ENCODE results near the gene GUCY1A2.
"Not testable (repeated sequence)": the region's sequence is repeated elsewhere in the genome, so short reads cannot be mapped to it uniquely, and the experiment has no call there.

Gene GUCY1A2

DNA sequence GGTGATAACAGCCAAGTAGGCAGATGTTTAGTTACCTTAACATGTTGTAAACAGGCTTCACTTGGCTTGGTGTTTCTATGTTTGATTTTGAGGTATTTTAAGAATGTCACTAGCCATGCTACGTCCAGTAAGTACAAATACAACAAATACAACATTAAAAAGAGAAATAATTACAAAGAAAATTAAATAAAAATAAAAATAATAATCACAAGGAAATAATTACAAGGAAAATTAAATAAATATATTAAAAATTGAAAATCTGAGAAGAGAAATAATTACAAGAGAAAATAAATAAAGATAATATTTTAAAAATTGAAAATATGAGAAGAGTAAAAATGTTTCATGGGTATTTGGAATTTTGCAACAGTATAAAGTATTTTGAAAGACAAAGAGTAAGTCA is 103.9 kb downstream of the GUCY1A2 start:
- Histone ChIP-seq H3K36me3 (ENCODE audit: control insufficient read depth in 2 of 2, insufficient read depth in 2 of 2, low read length in 2 of 2) (no peaks in the 10 kb centered on the region), H3K4me3 (ENCODE audit: low read length in 2 of 2) (no peak overlapping the region), H3K4me1 (ENCODE audit: control insufficient read depth in 2 of 2, insufficient read depth in 2 of 2, low read length in 2 of 2) (no peaks in the 10 kb centered on the region), H3K27ac (ENCODE audit: low read depth in 2 of 2, low read length in 2 of 2) (no peak overlapping the region), H3K9me3 (ENCODE audit: control insufficient read depth in 2 of 2, low read length in 2 of 2) (peaks cover 0 to 3% of the 10 kb centered on the region in 2 donors), H3K27me3 (ENCODE audit: control insufficient read depth in 2 of 2, insufficient read depth in 2 of 2, low read length in 2 of 2) (no peaks in the 10 kb centered on the region), H3K9ac (ENCODE audit: low read depth in 1 of 2, low read length in 2 of 2) (no peak overlapping the region)

DNA sequence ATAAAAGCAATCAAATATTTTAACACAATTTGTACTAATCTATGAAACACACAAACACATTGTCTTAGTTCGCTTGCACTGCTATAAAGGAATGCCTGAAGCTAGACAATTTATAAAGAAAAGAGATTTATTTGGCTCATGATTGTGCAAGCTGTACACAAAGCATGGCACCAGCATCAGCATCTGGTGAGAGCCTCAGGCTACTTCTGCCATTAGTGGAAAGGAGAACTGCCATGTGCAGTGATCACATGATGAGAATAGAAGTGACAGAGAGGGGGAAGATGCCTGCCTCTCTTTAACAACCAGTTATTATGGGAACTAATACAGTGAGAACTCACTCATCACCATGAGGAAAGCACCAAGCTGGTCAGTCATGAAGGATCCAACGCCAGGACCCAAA is 105.1 kb downstream of the GUCY1A2 start:
- H3K27me3 ChIP-seq (ENCODE audit: control insufficient read depth in 2 of 2, insufficient read depth in 2 of 2, low read length in 2 of 2): no peaks in the 10 kb centered on the region
- no peak overlapping the region for H3K27ac ChIP-seq (ENCODE audit: low read depth in 2 of 2, low read length in 2 of 2)
- peaks cover 0 to 3% of the 10 kb centered on the region in 2 donors for H3K9me3 ChIP-seq (ENCODE audit: control insufficient read depth in 2 of 2, low read length in 2 of 2)
- H3K9ac ChIP-seq (ENCODE audit: low read depth in 1 of 2, low read length in 2 of 2): no peak overlapping the region
- no peak overlapping the region for H3K4me3 ChIP-seq (ENCODE audit: low read length in 2 of 2)
- H3K4me1 ChIP-seq (ENCODE audit: control insufficient read depth in 2 of 2, insufficient read depth in 2 of 2, low read length in 2 of 2): no peaks in the 10 kb centered on the region
- H3K36me3 ChIP-seq (ENCODE audit: control insufficient read depth in 2 of 2, insufficient read depth in 2 of 2, low read length in 2 of 2): no peaks in the 10 kb centered on the region

DNA sequence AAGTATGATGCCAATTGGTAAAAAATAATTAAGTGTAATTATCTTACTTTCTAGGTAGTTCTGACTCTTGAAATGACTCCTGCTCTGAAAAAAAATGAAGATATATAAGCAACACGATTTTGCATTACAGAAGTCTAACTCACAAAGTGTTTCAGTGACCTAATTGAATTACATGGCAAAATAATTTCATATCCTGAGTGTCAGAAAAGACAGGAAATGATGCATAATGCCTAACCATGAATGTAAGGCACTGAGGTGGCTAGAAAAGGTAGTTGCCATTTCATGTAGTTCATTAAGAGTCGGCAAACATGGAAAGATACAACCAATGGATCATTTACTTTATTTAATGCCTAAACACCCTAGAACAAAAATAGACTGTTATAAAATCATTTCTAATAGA is 113.5 kb downstream of the GUCY1A2 start:
- H3K9me3 ChIP-seq (ENCODE audit: control insufficient read depth in 2 of 2, low read length in 2 of 2): no peaks in the 10 kb centered on the region
- H3K9ac ChIP-seq (ENCODE audit: low read depth in 1 of 2, low read length in 2 of 2): no peak overlapping the region
- no peak overlapping the region for H3K27ac ChIP-seq (ENCODE audit: low read depth in 2 of 2, low read length in 2 of 2)
- H3K4me1 ChIP-seq (ENCODE audit: control insufficient read depth in 2 of 2, insufficient read depth in 2 of 2, low read length in 2 of 2): no peaks in the 10 kb centered on the region
- no peak overlapping the region for H3K4me3 ChIP-seq (ENCODE audit: low read length in 2 of 2)
- no peaks in the 10 kb centered on the region for H3K27me3 ChIP-seq (ENCODE audit: control insufficient read depth in 2 of 2, insufficient read depth in 2 of 2, low read length in 2 of 2)
- no peaks in the 10 kb centered on the region for H3K36me3 ChIP-seq (ENCODE audit: control insufficient read depth in 2 of 2, insufficient read depth in 2 of 2, low read length in 2 of 2)

DNA sequence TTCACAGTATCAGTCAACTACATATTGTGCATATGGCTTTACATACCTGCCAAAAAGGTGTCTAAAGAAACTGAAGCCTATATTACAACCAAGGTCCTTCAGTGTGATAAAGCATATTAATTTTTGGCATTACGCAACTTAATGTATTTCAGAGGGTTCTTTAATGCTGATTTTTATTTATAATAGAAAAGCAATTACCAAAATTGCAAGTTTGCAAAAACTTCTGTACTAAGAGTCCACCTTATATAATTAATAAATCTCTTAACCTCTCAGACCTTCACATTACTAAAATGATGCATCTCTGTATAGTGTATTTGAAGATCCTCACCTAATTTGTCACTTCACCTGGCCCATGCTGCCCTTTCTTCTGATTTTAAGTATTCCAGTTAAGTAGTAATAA is 128.6 kb downstream of the GUCY1A2 start:
- H3K4me3 ChIP-seq (ENCODE audit: low read length in 2 of 2): no peak overlapping the region
- H3K36me3 ChIP-seq (ENCODE audit: control insufficient read depth in 2 of 2, insufficient read depth in 2 of 2, low read length in 2 of 2): no peaks in the 10 kb centered on the region
- H3K4me1 ChIP-seq (ENCODE audit: control insufficient read depth in 2 of 2, insufficient read depth in 2 of 2, low read length in 2 of 2): no peaks in the 10 kb centered on the region
- no peaks in the 10 kb centered on the region for H3K27me3 ChIP-seq (ENCODE audit: control insufficient read depth in 2 of 2, insufficient read depth in 2 of 2, low read length in 2 of 2)
- H3K9ac ChIP-seq (ENCODE audit: low read depth in 1 of 2, low read length in 2 of 2): no peak overlapping the region
- no peak overlapping the region for H3K27ac ChIP-seq (ENCODE audit: low read depth in 2 of 2, low read length in 2 of 2)
- H3K9me3 ChIP-seq (ENCODE audit: control insufficient read depth in 2 of 2, low read length in 2 of 2): peaks cover 0 to 2% of the 10 kb centered on the region in 2 donors

DNA sequence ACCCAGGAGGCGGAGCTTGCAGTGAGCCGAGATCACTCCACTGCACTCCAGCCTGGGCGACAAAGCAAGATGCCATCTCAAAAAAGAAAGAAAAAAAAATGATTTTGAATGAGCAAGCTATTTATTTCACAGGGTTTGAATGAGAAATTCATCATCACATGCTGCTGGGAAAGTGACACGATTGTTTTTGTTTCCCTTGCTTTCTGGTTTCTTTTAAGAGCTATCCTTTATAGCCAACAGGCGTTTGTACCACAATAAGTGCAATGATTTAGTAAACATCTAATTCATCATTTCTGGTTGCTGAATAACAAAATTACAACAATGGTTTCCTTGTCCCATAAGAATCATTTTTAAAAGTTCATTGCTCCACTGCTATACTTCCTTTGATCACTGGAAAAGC is 129.9 kb downstream of the GUCY1A2 start:
- Histone ChIP-seq H3K4me1 (ENCODE audit: control insufficient read depth in 2 of 2, insufficient read depth in 2 of 2, low read length in 2 of 2) (no peaks in the 10 kb centered on the region), H3K9me3 (ENCODE audit: control insufficient read depth in 2 of 2, low read length in 2 of 2) (peaks cover 0 to 2% of the 10 kb centered on the region in 2 donors), H3K27ac (ENCODE audit: low read depth in 2 of 2, low read length in 2 of 2) (no peak overlapping the region), H3K4me3 (ENCODE audit: low read length in 2 of 2) (no peak overlapping the region), H3K36me3 (ENCODE audit: control insufficient read depth in 2 of 2, insufficient read depth in 2 of 2, low read length in 2 of 2) (no peaks in the 10 kb centered on the region), H3K9ac (ENCODE audit: low read depth in 1 of 2, low read length in 2 of 2) (no peak overlapping the region), H3K27me3 (ENCODE audit: control insufficient read depth in 2 of 2, insufficient read depth in 2 of 2, low read length in 2 of 2) (no peaks in the 10 kb centered on the region)

DNA sequence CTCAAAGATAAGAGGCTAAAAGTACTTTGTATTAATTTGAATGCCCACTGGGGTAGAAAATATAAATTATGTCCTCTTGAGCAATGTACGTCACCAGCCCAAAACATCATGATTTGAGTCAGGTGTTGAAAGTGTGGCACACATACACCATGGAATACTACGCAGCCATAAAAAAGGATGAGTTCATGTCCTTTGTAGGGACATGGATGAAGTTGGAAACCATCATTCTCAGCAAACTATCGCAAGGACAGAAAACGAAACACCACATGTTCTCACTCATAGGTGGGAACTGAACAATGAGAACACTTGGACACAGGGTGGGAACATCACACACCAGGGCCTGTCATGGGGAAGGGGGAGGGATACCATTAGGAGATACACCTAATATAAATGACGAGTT is 134.6 kb downstream of the GUCY1A2 start:
- not testable (repeated sequence) for H3K9ac ChIP-seq (ENCODE audit: low read depth in 1 of 2, low read length in 2 of 2); H3K4me1 ChIP-seq (ENCODE audit: control insufficient read depth in 2 of 2, insufficient read depth in 2 of 2, low read length in 2 of 2); H3K27ac ChIP-seq (ENCODE audit: low read depth in 2 of 2, low read length in 2 of 2); H3K9me3 ChIP-seq (ENCODE audit: control insufficient read depth in 2 of 2, low read length in 2 of 2); H3K36me3 ChIP-seq (ENCODE audit: control insufficient read depth in 2 of 2, insufficient read depth in 2 of 2, low read length in 2 of 2); H3K4me3 ChIP-seq (ENCODE audit: low read length in 2 of 2); H3K27me3 ChIP-seq (ENCODE audit: control insufficient read depth in 2 of 2, insufficient read depth in 2 of 2, low read length in 2 of 2)

DNA sequence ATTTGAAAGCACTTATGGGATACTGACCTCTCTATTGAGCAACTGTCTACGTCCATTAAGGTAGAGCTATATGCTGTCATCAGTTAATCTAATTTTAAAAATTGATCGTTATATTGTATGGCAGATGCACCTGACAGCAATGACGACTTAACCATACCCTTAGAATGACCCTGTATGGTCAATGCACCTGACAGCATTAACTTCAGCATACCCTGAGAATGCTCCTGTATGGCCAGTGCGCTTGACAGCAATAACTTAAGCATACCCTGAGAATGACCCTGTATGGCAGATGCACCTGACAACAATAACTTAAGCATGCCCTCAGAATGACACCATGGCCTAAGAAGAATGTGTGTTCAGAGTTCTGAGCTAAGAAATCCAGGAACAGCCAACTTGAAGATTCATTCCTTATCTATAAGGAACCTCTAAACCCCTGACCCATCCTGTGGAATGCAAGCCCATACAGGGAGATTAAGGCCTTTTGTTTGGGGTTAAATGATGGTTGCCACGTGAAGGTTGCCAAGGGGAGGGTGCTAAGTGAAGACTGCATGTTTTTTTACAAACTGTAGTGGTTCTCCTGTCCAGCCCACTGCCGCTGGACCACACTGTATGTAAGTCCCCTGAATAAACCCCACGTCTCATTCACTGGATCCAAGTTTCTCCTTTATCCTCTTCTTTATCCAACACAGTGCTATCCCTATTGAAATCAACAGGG is 138.3 kb downstream of the GUCY1A2 start:
- Histone ChIP-seq H3K9me3 (ENCODE audit: control insufficient read depth in 2 of 2, low read length in 2 of 2) (no peaks in the 10 kb centered on the region), H3K27me3 (ENCODE audit: control insufficient read depth in 2 of 2, insufficient read depth in 2 of 2, low read length in 2 of 2) (no peaks in the 10 kb centered on the region), H3K4me3 (ENCODE audit: low read length in 2 of 2) (no peak overlapping the region), H3K9ac (ENCODE audit: low read depth in 1 of 2, low read length in 2 of 2) (no peak overlapping the region), H3K4me1 (ENCODE audit: control insufficient read depth in 2 of 2, insufficient read depth in 2 of 2, low read length in 2 of 2) (no peaks in the 10 kb centered on the region), H3K27ac (ENCODE audit: low read depth in 2 of 2, low read length in 2 of 2) (no peak overlapping the region), H3K36me3 (ENCODE audit: control insufficient read depth in 2 of 2, insufficient read depth in 2 of 2, low read length in 2 of 2) (no peaks in the 10 kb centered on the region)

DNA sequence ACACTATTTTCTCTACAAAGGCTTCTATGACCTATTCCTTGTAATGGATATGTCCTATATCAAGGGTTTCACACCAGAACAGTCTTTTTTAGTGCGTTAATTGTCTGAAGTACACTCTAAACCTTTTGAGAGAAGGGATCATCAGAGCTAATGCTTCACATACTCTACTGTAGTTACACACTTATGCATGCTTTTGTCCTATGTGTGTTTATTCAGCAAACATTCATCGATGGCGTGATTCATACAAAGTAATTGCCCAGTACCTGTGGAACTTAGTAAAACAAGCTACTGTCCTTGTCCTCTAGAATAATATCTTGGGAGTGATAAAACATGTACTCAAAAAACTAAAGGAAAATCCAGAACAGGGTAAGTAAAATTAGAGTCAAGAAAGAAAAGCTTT is 139.2 kb downstream of the GUCY1A2 start:
- Histone ChIP-seq H3K27ac (ENCODE audit: low read depth in 2 of 2, low read length in 2 of 2) (no peak overlapping the region), H3K4me3 (ENCODE audit: low read length in 2 of 2) (no peak overlapping the region), H3K27me3 (ENCODE audit: control insufficient read depth in 2 of 2, insufficient read depth in 2 of 2, low read length in 2 of 2) (no peaks in the 10 kb centered on the region), H3K36me3 (ENCODE audit: control insufficient read depth in 2 of 2, insufficient read depth in 2 of 2, low read length in 2 of 2) (no peaks in the 10 kb centered on the region), H3K4me1 (ENCODE audit: control insufficient read depth in 2 of 2, insufficient read depth in 2 of 2, low read length in 2 of 2) (no peaks in the 10 kb centered on the region), H3K9ac (ENCODE audit: low read depth in 1 of 2, low read length in 2 of 2) (no peak overlapping the region), H3K9me3 (ENCODE audit: control insufficient read depth in 2 of 2, low read length in 2 of 2) (no peaks in the 10 kb centered on the region)

DNA sequence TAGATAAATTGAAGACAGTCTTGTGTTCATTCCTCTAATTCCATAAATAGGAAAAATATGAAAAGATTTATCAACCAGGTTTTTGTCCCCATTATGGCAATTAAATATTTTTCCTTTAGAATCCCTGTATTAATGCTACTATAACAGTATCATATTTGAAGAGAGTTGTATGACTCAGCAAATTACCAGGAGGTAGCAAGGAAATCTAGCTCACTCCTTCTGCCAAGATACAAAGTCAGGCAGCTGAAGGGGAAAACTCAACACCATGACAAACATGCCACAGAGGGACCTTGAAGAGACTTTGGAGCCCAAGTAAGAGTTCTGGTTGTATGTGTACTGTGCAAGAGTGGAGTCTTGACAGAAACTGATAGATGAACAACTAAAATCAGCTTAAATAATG is 143.3 kb downstream of the GUCY1A2 start:
- no peak overlapping the region for H3K4me3 ChIP-seq (ENCODE audit: low read length in 2 of 2)
- no peaks in the 10 kb centered on the region for H3K4me1 ChIP-seq (ENCODE audit: control insufficient read depth in 2 of 2, insufficient read depth in 2 of 2, low read length in 2 of 2)
- no peaks in the 10 kb centered on the region for H3K36me3 ChIP-seq (ENCODE audit: control insufficient read depth in 2 of 2, insufficient read depth in 2 of 2, low read length in 2 of 2)
- no peak overlapping the region for H3K27ac ChIP-seq (ENCODE audit: low read depth in 2 of 2, low read length in 2 of 2)
- no peaks in the 10 kb centered on the region for H3K27me3 ChIP-seq (ENCODE audit: control insufficient read depth in 2 of 2, insufficient read depth in 2 of 2, low read length in 2 of 2)
- H3K9ac ChIP-seq (ENCODE audit: low read depth in 1 of 2, low read length in 2 of 2): no peak overlapping the region
- H3K9me3 ChIP-seq (ENCODE audit: control insufficient read depth in 2 of 2, low read length in 2 of 2): no peaks in the 10 kb centered on the region

DNA sequence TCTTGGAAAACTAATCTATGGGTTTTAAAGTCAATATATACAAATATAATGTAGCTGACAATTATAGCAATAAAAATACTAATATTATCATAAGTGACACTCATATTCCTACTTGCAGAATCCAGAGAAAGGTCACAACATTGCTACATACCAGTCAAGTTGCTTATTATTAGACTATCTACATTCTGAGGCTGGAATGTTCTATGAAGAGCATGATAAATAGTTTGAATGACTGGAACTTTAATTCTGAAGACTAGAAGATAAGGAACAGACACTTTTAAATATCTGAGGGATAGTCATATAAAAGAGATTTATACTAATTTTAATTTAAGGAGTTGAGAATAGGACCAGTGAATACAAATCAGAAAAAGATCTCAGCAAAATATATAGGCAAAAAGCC is 146.0 kb downstream of the GUCY1A2 start:
- Histone ChIP-seq H3K9ac (ENCODE audit: low read depth in 1 of 2, low read length in 2 of 2) (no peak overlapping the region), H3K9me3 (ENCODE audit: control insufficient read depth in 2 of 2, low read length in 2 of 2) (no peaks in the 10 kb centered on the region), H3K4me1 (ENCODE audit: control insufficient read depth in 2 of 2, insufficient read depth in 2 of 2, low read length in 2 of 2) (no peaks in the 10 kb centered on the region), H3K4me3 (ENCODE audit: low read length in 2 of 2) (no peak overlapping the region), H3K27me3 (ENCODE audit: control insufficient read depth in 2 of 2, insufficient read depth in 2 of 2, low read length in 2 of 2) (no peaks in the 10 kb centered on the region), H3K36me3 (ENCODE audit: control insufficient read depth in 2 of 2, insufficient read depth in 2 of 2, low read length in 2 of 2) (no peaks in the 10 kb centered on the region), H3K27ac (ENCODE audit: low read depth in 2 of 2, low read length in 2 of 2) (no peak overlapping the region)

DNA sequence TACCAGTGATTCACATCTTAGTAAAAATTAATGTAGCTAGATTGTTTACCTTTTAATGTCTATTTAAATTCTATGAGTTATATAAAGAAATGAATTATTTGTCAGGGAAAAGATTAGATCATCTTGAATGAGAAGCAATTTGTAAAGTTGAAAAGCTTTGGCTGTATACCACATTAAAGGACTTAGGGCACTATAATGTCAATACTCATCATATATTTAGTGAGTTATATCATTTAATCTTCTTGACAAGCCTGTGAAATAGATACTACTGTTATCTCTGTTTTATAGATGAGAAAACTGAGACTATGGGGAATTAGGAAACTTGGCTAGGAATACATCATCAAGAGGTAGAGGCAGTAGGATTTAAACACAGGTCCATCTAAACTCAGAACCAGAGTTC is 160.1 kb downstream of the GUCY1A2 start:
- Histone ChIP-seq H3K9ac (ENCODE audit: low read depth in 1 of 2, low read length in 2 of 2) (no peak overlapping the region), H3K27me3 (ENCODE audit: control insufficient read depth in 2 of 2, insufficient read depth in 2 of 2, low read length in 2 of 2) (no peaks in the 10 kb centered on the region)

More for the DNA sequence above, 160.1 kb downstream of the GUCY1A2 start:
- H3K36me3 ChIP-seq (ENCODE audit: control insufficient read depth in 2 of 2, insufficient read depth in 2 of 2, low read length in 2 of 2): no peaks in the 10 kb centered on the region
- no peak overlapping the region for H3K27ac ChIP-seq (ENCODE audit: low read depth in 2 of 2, low read length in 2 of 2)
- no peaks in the 10 kb centered on the region for H3K4me1 ChIP-seq (ENCODE audit: control insufficient read depth in 2 of 2, insufficient read depth in 2 of 2, low read length in 2 of 2)
- H3K4me3 ChIP-seq (ENCODE audit: low read length in 2 of 2): no peak overlapping the region
- peaks cover 0 to 9% of the 10 kb centered on the region in 2 donors for H3K9me3 ChIP-seq (ENCODE audit: control insufficient read depth in 2 of 2, low read length in 2 of 2)

All from mucosa of rectum (tissue), 2 donors.